ENCODE results near the gene BMP2K. TPM values are rescaled to one million over a fixed set of nuclear protein-coding genes. Genes with fewer than 3 reads are reported as not detected.
"Not testable (repeated sequence)": the region's sequence is repeated elsewhere in the genome, so short reads cannot be mapped to it uniquely, and the experiment has no call there.

Gene BMP2K
- total and polyA plus RNA-seq, 7 donors = 3.5 to 19.1 (median 15.2) TPM

DNA sequence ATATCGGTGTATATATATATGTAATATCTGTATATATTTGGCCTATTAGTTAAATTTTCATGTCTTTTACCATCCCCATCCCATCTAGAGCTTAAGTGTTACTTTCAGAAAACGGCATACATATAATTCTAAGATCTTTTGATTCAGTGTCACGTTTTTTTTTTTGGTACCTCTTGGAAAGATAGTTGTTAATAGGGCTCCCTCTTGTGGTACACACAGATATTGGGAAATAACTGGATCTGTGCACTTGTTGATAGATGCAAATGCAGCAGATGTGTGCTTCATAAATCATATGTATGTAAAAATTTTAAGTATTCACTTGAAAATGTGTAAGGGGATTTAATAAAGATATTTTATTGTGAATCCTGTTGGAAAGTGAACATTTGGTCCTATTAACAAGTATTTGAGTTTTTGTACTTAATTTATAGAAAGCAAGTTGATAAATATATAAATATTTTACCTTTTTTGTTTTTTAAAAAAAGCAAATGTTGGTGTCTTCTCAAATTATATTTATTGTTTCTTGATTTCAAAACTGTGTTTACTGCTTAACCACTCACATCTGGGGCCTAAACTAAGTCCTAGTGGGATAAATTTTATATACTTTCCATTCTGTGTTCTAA, 88.4 kb downstream of the BMP2K start:
- intact Hi-C loops (cut with DNase I) = loop anchor here (5.0 to 10.0 kb wide), 3 partner anchors 87 to 910 kb away; partner anchors contain the start of gene BMP2K (in 2 of the 2)
- WGBS, 3 donors = 32 to 33% (median 32%) methylated on average over 3 of the region's 3 CpGs
- DNase-seq = no peak
- Histone ChIP-seq H3K27me3 (ENCODE audit: insufficient read depth in 3 of 3, low read length in 2 of 3) (no peaks in the 10 kb centered on the region), H3K4me3 (no peak overlapping the region), H3K36me3 (ENCODE audit: insufficient read depth in 1 of 2, low read depth in 1 of 2) (peaks cover 0 to 55% of the 10 kb centered on the region in 2 donors), H3K4me1 (no peaks in the 10 kb centered on the region), H3K9me3 (no peaks in the 10 kb centered on the region), H3K27ac (no peak overlapping the region)
- peak; percentile 60 to 87 (median 76) for ATAC-seq
- TF ChIP-seq, protein P1, sequence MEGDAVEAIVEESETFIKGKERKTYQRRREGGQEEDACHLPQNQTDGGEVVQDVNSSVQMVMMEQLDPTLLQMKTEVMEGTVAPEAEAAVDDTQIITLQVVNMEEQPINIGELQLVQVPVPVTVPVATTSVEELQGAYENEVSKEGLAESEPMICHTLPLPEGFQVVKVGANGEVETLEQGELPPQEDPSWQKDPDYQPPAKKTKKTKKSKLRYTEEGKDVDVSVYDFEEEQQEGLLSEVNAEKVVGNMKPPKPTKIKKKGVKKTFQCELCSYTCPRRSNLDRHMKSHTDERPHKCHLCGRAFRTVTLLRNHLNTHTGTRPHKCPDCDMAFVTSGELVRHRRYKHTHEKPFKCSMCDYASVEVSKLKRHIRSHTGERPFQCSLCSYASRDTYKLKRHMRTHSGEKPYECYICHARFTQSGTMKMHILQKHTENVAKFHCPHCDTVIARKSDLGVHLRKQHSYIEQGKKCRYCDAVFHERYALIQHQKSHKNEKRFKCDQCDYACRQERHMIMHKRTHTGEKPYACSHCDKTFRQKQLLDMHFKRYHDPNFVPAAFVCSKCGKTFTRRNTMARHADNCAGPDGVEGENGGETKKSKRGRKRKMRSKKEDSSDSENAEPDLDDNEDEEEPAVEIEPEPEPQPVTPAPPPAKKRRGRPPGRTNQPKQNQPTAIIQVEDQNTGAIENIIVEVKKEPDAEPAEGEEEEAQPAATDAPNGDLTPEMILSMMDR (IDR thresholded peaks at IDR 0.05) = peak; percentile 86

DNA sequence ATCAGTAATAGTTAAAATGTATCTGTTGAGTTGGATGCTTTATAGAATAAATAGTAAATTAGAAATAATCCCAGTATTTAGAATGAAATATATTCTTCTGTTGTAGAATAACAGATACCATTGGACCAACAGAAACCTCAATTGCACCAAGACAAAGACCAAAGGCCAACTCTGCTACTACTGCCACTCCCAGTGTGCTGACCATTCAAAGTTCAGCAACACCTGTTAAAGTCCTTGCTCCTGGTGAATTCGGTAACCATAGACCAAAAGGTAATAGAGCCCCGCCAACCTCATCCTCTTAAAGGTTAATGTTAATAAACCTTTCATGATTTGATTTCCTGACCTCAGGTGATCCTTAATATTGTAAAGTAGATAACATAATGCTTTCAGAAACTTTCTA, 89.3 kb downstream of the BMP2K start:
- Histone ChIP-seq H3K36me3 (ENCODE audit: insufficient read depth in 1 of 2, low read depth in 1 of 2) (peaks cover 0 to 46% of the 10 kb centered on the region in 2 donors), H3K4me3 (no peak overlapping the region), H3K9me3 (no peaks in the 10 kb centered on the region), H3K27me3 (ENCODE audit: insufficient read depth in 3 of 3, low read length in 2 of 3) (no peaks in the 10 kb centered on the region), H3K4me1 (no peaks in the 10 kb centered on the region), H3K27ac (no peak overlapping the region)
- 89 to 97% (median 97%) methylated on average over 2 of the region's 2 CpGs for WGBS, 3 donors
- DNase-seq = no peak
- ATAC-seq = no peak
- intact Hi-C loops (cut with DNase I) = loop anchor here in 1 of 2 donors (10.0 kb wide), 1 partner anchor 911 kb away; no protein-coding TSS in a partner anchor
- TF ChIP-seq, protein P1 (IDR thresholded peaks at IDR 0.05) = no peak

DNA sequence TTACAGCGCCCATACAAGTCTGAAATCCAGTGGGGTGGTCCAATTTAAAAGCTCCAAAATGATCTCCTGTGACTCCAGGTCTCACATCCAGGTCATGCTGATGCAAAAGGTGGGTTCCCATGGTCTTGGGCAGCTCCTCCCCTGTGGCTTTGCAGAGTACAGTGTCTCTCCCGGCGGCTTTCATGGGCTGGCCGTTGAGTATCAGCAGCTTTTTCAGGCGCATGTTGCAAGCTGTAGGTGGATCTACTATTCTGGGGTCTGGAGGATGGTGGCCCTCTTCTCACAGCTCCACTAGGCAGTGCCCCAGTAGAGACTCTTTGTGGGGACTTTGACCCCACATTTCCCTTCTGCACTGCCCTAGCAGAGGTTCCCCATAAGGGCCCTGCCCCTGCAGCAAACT, 92.6 kb downstream of the BMP2K start:
- peaks cover 9 to 63% of the 10 kb centered on the region in 2 donors for H3K36me3 ChIP-seq (ENCODE audit: insufficient read depth in 1 of 2, low read depth in 1 of 2)
- not testable (repeated sequence) for ATAC-seq; H3K4me1 ChIP-seq; H3K4me3 ChIP-seq; H3K27ac ChIP-seq; H3K27me3 ChIP-seq (ENCODE audit: insufficient read depth in 3 of 3, low read length in 2 of 3); H3K9me3 ChIP-seq; DNase-seq
- WGBS, 3 donors = 94 to 97% (median 94%) methylated on average over 5 of the region's 5 CpGs
- intact Hi-C loops (cut with DNase I) = loop anchor here in 1 of 2 donors (10.0 kb wide), 1 partner anchor 914 kb away; no protein-coding TSS in a partner anchor

DNA sequence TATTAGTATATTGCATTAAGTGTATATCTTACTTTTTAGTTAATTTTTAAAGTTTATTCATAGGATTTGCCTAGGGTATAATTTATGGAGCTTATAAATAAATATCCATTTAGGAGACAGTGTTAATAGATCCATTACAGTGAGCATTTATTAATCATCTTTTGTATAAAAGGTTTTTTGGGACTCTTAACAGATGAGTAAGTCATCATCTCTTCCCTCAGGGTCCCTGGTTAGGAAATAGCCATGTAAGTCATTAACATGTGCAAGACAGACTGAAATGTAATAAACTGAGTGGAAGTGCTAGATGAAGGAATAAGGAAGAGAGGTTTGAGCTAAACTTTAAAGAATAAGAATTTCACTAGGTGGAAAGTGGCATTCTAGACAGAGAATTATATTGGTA, 93.9 kb downstream of the BMP2K start:
- ATAC-seq = no peak
- Histone ChIP-seq H3K4me3 (no peak overlapping the region), H3K27me3 (ENCODE audit: insufficient read depth in 3 of 3, low read length in 2 of 3) (no peaks in the 10 kb centered on the region), H3K9me3 (no peaks in the 10 kb centered on the region), H3K27ac (no peak overlapping the region), H3K4me1 (no peaks in the 10 kb centered on the region), H3K36me3 (ENCODE audit: insufficient read depth in 1 of 2, low read depth in 1 of 2) (peaks cover 9 to 77% of the 10 kb centered on the region in 2 donors)
- TF ChIP-seq, protein P1 (IDR thresholded peaks at IDR 0.05) = no peak
- DNase-seq = no peak
- intact Hi-C loops (cut with DNase I) = no loop called here

DNA sequence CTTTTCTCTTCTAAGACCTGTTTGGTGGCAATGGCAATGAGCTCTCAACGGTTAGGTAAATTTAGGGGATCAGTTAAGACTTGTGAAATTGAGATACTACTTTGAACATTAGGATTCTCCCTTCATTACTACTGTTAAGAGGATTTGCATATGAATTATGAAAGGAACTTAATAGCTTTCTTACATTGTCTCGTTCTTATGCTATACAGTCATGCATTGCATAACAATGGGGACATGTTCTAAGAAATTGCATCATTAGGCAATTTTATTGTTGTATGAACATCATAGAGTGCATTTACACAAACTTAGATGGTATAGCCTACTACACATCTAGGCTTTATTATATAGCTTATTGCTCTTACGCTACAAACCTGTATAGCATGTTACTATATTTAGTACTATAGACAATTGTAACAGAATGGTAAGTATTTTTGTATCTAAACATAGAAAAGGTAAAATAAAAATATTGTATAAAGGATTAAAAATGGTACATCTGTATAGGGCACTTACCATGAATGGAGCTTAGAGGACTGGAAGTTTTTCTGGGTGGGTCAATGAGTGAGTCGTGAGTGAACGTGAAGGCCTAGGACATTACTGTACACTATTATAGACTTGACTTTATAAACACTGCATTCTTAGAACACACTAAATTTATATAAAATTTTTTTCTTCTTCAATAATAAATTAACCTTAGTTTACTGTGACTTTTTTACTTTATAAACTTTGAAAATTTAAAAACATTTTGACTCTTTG, 100.6 kb downstream of the BMP2K start:
- TF ChIP-seq, protein P1 (IDR thresholded peaks at IDR 0.05) = no peak
- Histone ChIP-seq H3K27me3 (ENCODE audit: insufficient read depth in 3 of 3, low read length in 2 of 3) (no peaks in the 10 kb centered on the region), H3K36me3 (ENCODE audit: insufficient read depth in 1 of 2, low read depth in 1 of 2) (peaks cover 9 to 80% of the 10 kb centered on the region in 2 donors), H3K9me3 (no peaks in the 10 kb centered on the region), H3K27ac (no peak overlapping the region), H3K4me1 (no peaks in the 10 kb centered on the region), H3K4me3 (no peak overlapping the region)
- DNase-seq (no peak), ATAC-seq (no peak)
- intact Hi-C loops (cut with DNase I) = no loop called here
- WGBS, 3 donors = 89 to 93% (median 90%) methylated on average over 5 of the region's 5 CpGs
